ENCODE measurements around the gene WAS.
"Not testable (repeated sequence)": the region's sequence is repeated elsewhere in the genome, so short reads cannot be mapped to it uniquely, and the experiment has no call there.

The WAS gene

GRCh38 chrX:48688531-48689150 is 5.0 kb downstream of the WAS start:
- no peak for DNase-seq

DNA sequence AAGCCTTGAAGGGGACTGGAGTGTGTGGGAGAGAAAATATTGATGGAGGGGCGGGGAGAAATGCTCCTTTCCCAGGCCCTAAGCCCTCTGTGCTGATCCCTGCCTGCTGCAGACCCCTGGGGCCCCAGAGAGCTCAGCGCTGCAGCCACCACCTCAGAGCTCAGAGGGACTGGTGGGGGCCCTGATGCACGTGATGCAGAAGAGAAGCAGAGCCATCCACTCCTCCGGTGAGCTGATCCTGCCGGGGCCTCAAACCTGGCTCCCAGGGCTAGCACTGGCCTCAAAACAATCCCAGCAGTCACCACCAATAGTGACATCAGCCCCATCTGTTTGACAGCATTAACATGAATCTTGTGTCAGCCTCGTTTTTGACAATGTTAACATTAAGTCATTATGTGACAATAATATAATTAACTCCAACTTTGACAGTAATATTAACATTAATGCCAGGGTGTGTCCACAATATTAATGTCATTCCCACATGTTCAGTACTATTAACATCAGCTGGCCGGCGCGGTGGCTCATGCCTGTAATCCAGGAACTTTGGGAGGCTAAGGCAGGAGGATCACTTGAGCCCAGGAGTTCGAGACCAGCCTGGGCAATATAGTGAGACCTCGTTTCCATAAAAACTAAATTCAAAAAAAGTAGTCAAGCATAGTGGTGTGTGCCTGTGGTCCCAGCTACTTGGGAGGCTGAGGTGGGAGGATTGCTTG is 5.8 kb downstream of the WAS start:
- no peak for DNase-seq

DNA sequence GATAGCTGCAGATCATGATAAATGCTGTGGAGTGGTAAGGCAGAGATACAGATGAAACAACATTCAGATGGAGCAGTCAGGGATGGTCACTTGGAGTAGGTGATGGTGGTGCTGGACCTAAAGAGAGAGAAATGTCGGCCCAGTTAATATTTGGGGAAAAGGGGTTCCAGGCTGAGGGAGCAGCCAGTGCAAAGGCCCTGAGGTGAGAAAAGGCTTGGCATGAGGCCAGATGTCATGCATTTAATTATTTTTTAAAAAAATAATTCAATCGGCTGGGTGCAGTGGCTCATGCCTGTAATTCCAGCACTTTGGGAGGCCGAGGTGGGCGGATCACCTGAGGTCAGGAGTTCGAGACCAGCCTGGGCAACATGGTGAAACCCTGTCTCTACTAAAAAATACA is 8.1 kb downstream of the WAS start:
- not testable (repeated sequence) for DNase-seq

GRCh38 chrX:48694776-48695533 is 11.4 kb downstream of the WAS start:
- DNase-seq = no peak

DNA sequence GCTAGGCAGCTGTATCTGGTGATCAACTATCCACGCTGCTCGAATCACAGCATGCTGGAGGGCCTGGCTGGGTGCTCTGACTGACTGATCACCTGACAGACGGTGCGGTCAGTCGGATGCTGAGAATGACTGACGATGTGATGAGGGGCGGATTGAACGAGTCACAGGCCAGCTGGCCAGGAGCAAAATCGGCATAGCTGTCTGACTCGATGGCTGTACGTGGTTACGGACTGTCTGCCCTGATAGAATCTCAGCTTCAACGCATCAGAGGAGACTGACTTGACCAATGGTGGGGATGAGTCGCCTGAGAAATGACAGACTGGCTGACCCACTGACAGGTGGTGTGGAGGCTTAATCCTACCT is 11.9 kb downstream of the WAS start:
- no peak for DNase-seq

GRCh38 chrX:48695925-48696300 is 12.3 kb downstream of the WAS start:
- DNase-seq = no peak

- DNase-seq = peak; percentile 74
These were observed 12.8 kb downstream of the WAS start, which contains the start of gene SUV39H1 for GRCh38 chrX:48696301-48696908. TSS of gene SUV39H1 (plus strand) at chrX:48696734. CDS start at chrX:48696785, 51 bp downstream.

- DNase-seq = no peak
These were observed 13.5 kb downstream of the WAS start for GRCh38 chrX:48696909-48697727.

GRCh38 chrX:48698306-48698705 is 14.7 kb downstream of the WAS start:
- DNase-seq = no peak

- no peak for DNase-seq
These were observed 16.6 kb downstream of the WAS start for GRCh38 chrX:48700246-48700645.

GRCh38 chrX:48700951-48701653 is 17.5 kb downstream of the WAS start:
- DNase-seq = no peak

DNA sequence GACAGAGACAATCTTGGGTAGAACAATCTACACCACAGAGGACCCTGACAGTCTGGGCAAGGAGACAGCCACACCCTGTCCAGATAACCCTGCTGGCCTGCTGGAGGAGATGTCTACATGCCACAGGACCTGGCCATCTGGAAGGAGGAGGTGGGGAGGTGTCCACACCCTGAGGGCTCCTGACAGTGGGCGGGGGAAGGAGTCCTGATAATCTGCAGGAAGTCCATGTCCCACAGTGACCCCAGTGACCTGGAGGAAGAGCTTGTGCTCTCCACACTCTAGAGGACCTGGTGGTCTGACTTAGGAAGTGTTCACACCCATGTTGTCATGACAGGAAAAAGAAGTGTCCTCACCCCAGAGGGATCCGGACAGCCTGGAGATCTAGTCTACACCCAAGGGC is 18.4 kb downstream of the WAS start:
- DNase-seq = no peak

DNA sequence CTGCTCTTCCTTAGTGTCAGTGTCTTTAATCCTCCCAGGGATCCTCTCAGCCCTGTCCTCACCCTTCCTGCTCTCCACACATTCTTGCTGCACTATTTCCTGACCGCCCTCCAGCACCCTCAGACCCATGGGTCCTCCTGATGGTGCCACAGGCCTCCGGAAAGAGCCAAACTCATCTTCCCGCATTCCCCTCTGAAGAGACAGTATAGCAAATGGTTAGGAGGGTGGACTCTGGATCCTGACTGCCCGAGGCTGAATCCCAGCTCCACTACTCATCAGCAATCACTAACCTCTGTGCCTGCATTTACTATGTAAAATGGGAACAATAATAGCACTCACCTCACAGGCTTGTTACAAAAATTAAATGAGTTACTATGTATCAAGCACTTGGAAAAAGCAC is 19.1 kb downstream of the WAS start:
- DNase-seq = no peak

- no peak for DNase-seq
These were observed 19.6 kb downstream of the WAS start for GRCh38 chrX:48703228-48703627.

DNA sequence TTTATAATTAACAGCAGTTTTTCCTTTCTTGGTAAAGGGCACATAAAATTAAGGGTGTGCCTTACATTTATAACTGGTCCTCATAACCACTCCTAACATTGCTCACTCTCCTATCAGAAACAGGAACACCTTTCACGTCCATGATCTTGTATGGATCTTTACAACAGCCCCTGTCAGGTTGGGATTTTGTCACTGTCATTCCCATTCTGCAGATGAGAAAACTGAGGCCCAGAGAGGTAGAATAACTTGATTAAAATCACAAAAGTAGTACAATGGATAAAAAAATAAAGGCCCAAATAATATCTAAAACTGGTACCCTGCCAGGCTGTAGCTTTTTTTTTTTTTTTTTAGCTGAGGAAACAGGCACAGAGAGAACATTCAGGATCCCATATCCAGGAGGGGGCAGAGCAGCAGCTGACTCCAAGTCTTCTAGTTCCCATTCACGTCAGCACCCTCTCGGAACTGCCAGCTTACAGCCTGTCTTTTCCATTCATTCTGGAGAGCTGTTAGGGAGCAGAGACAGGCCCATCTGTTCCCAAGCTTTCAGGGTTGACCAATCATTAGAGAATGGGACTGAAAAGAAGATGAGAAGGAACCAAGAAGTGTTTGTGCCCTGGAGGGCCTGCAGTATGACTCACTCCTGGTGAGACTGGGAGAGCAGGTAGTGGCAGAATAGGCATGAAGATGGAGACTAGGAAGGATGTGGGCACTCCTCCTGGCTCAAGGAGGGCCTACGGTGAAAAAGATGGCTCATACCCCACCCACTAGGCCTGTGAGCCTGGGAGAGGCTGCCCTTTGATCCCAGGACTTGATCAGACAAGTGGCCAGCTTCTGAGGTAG is 20.3 kb downstream of the WAS start:
- no peak for DNase-seq

- DNase-seq = no peak
These were observed 22.3 kb downstream of the WAS start for GRCh38 chrX:48705871-48706270.

- no peak for DNase-seq
These were observed 26.0 kb downstream of the WAS start for GRCh38 chrX:48709522-48710112.

DNA sequence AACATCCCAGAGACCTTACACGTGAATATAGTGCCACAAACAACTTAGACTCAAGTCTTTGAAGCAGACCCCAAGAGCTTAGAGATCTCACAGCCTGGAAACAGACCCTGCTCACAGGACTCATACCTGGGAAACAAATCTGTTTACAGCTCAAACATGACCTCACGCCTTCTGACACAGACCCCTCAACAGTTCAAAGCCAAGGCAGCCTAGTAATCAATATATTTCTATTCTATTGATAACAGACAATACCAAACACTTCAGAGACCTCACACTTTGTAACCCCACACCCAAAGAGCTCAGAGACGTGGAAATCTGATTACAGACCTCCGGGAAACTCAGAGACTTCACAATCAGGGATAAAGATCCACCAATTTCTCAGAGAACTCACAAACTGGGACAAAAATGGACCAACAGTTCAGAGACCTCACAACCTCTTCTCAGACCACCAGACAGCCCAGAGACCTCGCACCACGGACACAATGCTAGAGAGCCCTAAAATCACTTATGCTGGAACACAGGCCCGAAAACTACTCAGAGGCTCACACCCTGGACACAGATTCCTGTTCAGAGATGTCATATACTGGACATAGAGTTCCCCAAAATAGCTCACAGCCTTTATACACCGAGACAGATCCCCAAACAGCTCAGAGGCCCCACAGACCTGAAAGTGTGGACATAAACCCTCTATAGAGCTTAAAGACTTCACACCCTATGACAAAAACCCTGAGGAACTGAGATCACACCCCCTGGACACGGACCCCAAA is 27.7 kb downstream of the WAS start:
- no peak for DNase-seq

GRCh38 chrX:48711929-48712505 is 28.4 kb downstream of the WAS start:
- no peak for DNase-seq

Data from T-helper 9 cell (primary cell).